ENCODE results near the gene ZSCAN1. TPM values are rescaled to one million over a fixed set of nuclear protein-coding genes. Genes with fewer than 3 reads are reported as not detected.

Gene ZSCAN1
- total RNA-seq, 2 experiments from 2014 or later: not detected

DNA sequence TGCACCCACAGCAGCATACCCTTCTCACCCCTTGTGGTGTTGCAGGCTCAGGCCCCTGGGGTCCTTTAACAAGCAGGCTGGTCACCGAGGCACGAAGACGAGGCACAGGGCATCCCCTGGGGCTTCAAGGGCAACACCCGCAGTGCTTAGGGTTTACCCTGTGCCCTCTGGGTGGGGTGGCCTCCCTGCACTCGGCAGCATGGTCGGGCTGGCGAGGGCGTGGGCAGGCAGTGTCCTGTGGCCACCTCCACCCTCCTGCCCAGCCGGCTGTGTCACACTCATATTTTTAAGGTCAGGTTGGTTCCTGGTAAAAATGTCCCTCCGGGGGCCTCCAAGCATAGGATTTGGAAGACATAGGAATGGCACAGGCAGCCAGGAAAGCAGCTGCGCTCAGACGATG, 13.8 kb downstream of the ZSCAN1 start:
- intact Hi-C loops (cut with micrococcal nuclease; ENCODE audit: unreplicated experiment): no loop called here
- no TSS peak for BruUV-seq (replicated peaks)
- Histone ChIP-seq H3K9me2 (ENCODE audit: insufficient read depth, low read length) (no peaks in the 10 kb centered on the region), H3K36me3 (ENCODE audit: insufficient read depth, low read length) (no peaks in the 10 kb centered on the region), H3K9me3 (ENCODE audit: low read length) (no peaks in the 10 kb centered on the region), H3K4me2 (ENCODE audit: low read length) (no peak overlapping the region), H3K4me3 (ENCODE audit: low read depth, low read length, poor library complexity, severe bottlenecking) (no peak overlapping the region), H3K4me1 (ENCODE audit: insufficient read depth, low read length, poor library complexity, severe bottlenecking) (no peaks in the 10 kb centered on the region), H3K79me2 (ENCODE audit: insufficient read depth, low read depth, low read length) (no peaks in the 10 kb centered on the region), H3K27ac (ENCODE audit: low read depth, low read length, poor library complexity, severe bottlenecking) (no peak overlapping the region), H4K20me1 (ENCODE audit: insufficient read depth, low read length) (no peaks in the 10 kb centered on the region), H2AFZ (ENCODE audit: low read length) (no peak overlapping the region)
- ChIA-PET CTCF (ENCODE audit: unreplicated experiment) (no interaction called here), POLR2A (no interaction called here)
- TF ChIP-seq, protein P1, sequence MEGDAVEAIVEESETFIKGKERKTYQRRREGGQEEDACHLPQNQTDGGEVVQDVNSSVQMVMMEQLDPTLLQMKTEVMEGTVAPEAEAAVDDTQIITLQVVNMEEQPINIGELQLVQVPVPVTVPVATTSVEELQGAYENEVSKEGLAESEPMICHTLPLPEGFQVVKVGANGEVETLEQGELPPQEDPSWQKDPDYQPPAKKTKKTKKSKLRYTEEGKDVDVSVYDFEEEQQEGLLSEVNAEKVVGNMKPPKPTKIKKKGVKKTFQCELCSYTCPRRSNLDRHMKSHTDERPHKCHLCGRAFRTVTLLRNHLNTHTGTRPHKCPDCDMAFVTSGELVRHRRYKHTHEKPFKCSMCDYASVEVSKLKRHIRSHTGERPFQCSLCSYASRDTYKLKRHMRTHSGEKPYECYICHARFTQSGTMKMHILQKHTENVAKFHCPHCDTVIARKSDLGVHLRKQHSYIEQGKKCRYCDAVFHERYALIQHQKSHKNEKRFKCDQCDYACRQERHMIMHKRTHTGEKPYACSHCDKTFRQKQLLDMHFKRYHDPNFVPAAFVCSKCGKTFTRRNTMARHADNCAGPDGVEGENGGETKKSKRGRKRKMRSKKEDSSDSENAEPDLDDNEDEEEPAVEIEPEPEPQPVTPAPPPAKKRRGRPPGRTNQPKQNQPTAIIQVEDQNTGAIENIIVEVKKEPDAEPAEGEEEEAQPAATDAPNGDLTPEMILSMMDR (conservative IDR thresholded peaks at IDR 0.05; ENCODE audit: low read length): no peak
- no peak for TF ChIP-seq EZH2phosphoT487 (IDR thresholded peaks at IDR 0.05; ENCODE audit: borderline replicate concordance, low read depth, low read length)
- no peak for DNase-seq (ENCODE audit: low spot score)

DNA sequence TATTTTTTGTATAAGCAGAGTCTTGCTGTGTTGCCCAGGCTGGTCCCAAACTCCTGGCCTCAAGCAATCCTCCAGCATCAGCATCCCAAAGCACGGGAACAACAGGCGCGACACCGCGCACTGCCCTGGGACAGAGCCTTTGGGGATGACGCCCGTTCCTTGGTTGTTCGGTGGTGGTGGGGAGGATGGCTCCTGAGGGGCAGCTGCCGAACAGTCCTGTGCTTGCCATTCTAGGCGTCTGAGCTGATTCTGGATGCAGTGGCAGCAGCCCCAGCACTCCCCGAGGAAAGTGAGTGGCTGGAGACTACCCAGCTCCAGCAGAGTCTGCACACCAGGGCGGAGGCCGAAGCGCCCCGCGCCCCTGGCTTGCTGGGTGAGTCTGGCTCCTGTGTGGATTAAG, 18.4 kb downstream of the ZSCAN1 start:
- intact Hi-C loops (cut with micrococcal nuclease; ENCODE audit: unreplicated experiment): no loop called here
- no TSS peak for BruUV-seq (replicated peaks)
- Histone ChIP-seq H3K9me3 (ENCODE audit: low read length) (no peaks in the 10 kb centered on the region), H3K9me2 (ENCODE audit: insufficient read depth, low read length) (no peaks in the 10 kb centered on the region), H3K4me1 (ENCODE audit: insufficient read depth, low read length, poor library complexity, severe bottlenecking) (no peaks in the 10 kb centered on the region), H2AFZ (ENCODE audit: low read length) (no peak overlapping the region), H3K27ac (ENCODE audit: low read depth, low read length, poor library complexity, severe bottlenecking) (no peak overlapping the region), H3K36me3 (ENCODE audit: insufficient read depth, low read length) (no peaks in the 10 kb centered on the region), H3K4me2 (ENCODE audit: low read length) (no peak overlapping the region), H4K20me1 (ENCODE audit: insufficient read depth, low read length) (no peaks in the 10 kb centered on the region), H3K4me3 (ENCODE audit: low read depth, low read length, poor library complexity, severe bottlenecking) (no peak overlapping the region), H3K79me2 (ENCODE audit: insufficient read depth, low read depth, low read length) (no peaks in the 10 kb centered on the region)
- CTCF ChIA-PET (ENCODE audit: unreplicated experiment): no interaction called here
- TF ChIP-seq, protein P1 (conservative IDR thresholded peaks at IDR 0.05; ENCODE audit: low read length): no peak
- no peak for TF ChIP-seq EZH2phosphoT487 (IDR thresholded peaks at IDR 0.05; ENCODE audit: borderline replicate concordance, low read depth, low read length)
- no peak for DNase-seq (ENCODE audit: low spot score)
- POLR2A ChIA-PET: no interaction called here

DNA sequence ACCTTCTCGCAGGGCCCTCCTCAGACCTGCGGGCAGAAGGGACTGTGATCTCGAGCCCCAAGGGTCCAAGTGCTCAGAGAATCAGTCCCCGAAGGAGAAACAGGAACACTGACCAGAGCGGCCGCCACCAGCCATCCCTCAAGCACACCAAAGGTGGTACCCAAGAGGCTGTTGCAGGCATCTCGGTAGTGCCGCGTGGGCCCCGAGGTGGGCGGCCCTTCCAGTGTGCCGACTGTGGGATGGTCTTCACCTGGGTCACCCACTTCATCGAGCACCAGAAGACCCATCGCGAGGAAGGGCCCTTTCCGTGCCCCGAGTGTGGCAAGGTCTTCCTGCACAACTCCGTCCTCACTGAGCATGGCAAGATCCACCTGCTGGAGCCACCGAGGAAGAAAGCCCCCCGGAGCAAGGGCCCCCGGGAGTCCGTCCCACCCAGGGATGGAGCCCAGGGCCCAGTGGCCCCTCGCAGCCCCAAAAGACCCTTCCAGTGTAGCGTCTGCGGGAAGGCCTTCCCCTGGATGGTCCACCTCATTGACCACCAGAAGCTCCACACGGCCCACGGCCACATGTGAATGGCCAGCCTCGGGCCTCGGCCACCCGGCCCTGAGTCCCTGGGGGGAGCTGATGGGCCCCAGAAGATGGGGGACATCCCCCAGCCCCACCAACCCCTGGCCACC, 19.8 kb downstream of the ZSCAN1 start:
- intact Hi-C loops (cut with micrococcal nuclease; ENCODE audit: unreplicated experiment): no loop called here
- Histone ChIP-seq H3K79me2 (ENCODE audit: insufficient read depth, low read depth, low read length) (no peaks in the 10 kb centered on the region), H3K9me3 (ENCODE audit: low read length) (no peaks in the 10 kb centered on the region), H3K4me1 (ENCODE audit: insufficient read depth, low read length, poor library complexity, severe bottlenecking) (no peaks in the 10 kb centered on the region), H3K9me2 (ENCODE audit: insufficient read depth, low read length) (no peaks in the 10 kb centered on the region), H3K4me2 (ENCODE audit: low read length) (no peak overlapping the region), H3K4me3 (ENCODE audit: low read depth, low read length, poor library complexity, severe bottlenecking) (no peak overlapping the region), H3K27ac (ENCODE audit: low read depth, low read length, poor library complexity, severe bottlenecking) (no peak overlapping the region), H4K20me1 (ENCODE audit: insufficient read depth, low read length) (no peaks in the 10 kb centered on the region), H3K36me3 (ENCODE audit: insufficient read depth, low read length) (no peaks in the 10 kb centered on the region), H2AFZ (ENCODE audit: low read length) (no peak overlapping the region)
- POLR2A ChIA-PET: no interaction called here
- TF ChIP-seq, protein P1 (conservative IDR thresholded peaks at IDR 0.05; ENCODE audit: low read length): no peak
- no peak for TF ChIP-seq EZH2phosphoT487 (IDR thresholded peaks at IDR 0.05; ENCODE audit: borderline replicate concordance, low read depth, low read length)
- no peak for DNase-seq (ENCODE audit: low spot score)
- CTCF ChIA-PET (ENCODE audit: unreplicated experiment): no interaction called here
- BruUV-seq (replicated peaks): no TSS peak

All from OCI-LY7 (cell line).